D341Med (cell line): ENCODE measurements around the gene SRBD1.
"Not testable (repeated sequence)": the region's sequence is repeated elsewhere in the genome, so short reads cannot be mapped to it uniquely, and the experiment has no call there.

Experiments used
- DNase-seq: peaks from one replicate; pipeline ENCODE4 v3.0.0; 2012; ENCODE audit warnings: low spot score

Gene SRBD1

GRCh38 chr2:45426025-45426424, 185.0 kb downstream of the SRBD1 start:
- not testable (repeated sequence) for DNase-seq

GRCh38 chr2:45422921-45423320, 188.1 kb downstream of the SRBD1 start:
- no peak for DNase-seq

GRCh38 chr2:45418532-45418931, 192.5 kb downstream of the SRBD1 start:
- DNase-seq: no peak

- no peak for DNase-seq
These were observed 195.4 kb downstream of the SRBD1 start for GRCh38 chr2:45415534-45416123.

- DNase-seq: no peak
These were observed 198.2 kb downstream of the SRBD1 start for GRCh38 chr2:45412754-45413379.

GRCh38 chr2:45409677-45410076, 201.4 kb downstream of the SRBD1 start:
- no peak for DNase-seq

- DNase-seq: no peak
These were observed 204.4 kb downstream of the SRBD1 start for GRCh38 chr2:45406621-45407020.

- no peak for DNase-seq
These were observed 206.2 kb downstream of the SRBD1 start for GRCh38 chr2:45404807-45405297.

- no peak for DNase-seq
These were observed 208.0 kb downstream of the SRBD1 start for GRCh38 chr2:45403036-45403435.

GRCh38 chr2:45401431-45401922, 209.6 kb downstream of the SRBD1 start:
- no peak for DNase-seq

- no peak for DNase-seq
These were observed 211.9 kb downstream of the SRBD1 start for GRCh38 chr2:45399040-45399784.

- DNase-seq: no peak
These were observed 213.8 kb downstream of the SRBD1 start for GRCh38 chr2:45397292-45397691.

- DNase-seq: no peak
These were observed 214.4 kb downstream of the SRBD1 start for GRCh38 chr2:45396671-45397070.

GRCh38 chr2:45394842-45395241, 216.2 kb downstream of the SRBD1 start:
- no peak for DNase-seq

GRCh38 chr2:45394216-45394615, 216.9 kb downstream of the SRBD1 start:
- DNase-seq: no peak

- DNase-seq: no peak
These were observed 219.2 kb downstream of the SRBD1 start for GRCh38 chr2:45391866-45392265.

- no peak for DNase-seq
These were observed 220.2 kb downstream of the SRBD1 start for GRCh38 chr2:45390861-45391260.

GRCh38 chr2:45390441-45390840, 220.6 kb downstream of the SRBD1 start:
- no peak for DNase-seq

GRCh38 chr2:45388541-45389100, 222.4 kb downstream of the SRBD1 start:
- no peak for DNase-seq

- DNase-seq: no peak
These were observed 228.3 kb downstream of the SRBD1 start for GRCh38 chr2:45382744-45383143.

GRCh38 chr2:45380131-45380836, 230.8 kb downstream of the SRBD1 start:
- DNase-seq: no peak
